Stimulated activated CD4-positive, alpha-beta T cell treated with anti-CD3 and anti-CD28 coated beads, Interleukin-1b, Interleukin-23, amount 100 ng/mL, for 24 hours (primary cell): ENCODE results near the gene ROCK2.

Experiments used
- DNase-seq, 4 experiments: peaks; one replicate each; pipeline ENCODE4 v3.0.0-alpha.2; 2020; ENCODE audit warnings: low read depth in 4 of 4, low spot score in 1 of 4

Gene ROCK2

DNA sequence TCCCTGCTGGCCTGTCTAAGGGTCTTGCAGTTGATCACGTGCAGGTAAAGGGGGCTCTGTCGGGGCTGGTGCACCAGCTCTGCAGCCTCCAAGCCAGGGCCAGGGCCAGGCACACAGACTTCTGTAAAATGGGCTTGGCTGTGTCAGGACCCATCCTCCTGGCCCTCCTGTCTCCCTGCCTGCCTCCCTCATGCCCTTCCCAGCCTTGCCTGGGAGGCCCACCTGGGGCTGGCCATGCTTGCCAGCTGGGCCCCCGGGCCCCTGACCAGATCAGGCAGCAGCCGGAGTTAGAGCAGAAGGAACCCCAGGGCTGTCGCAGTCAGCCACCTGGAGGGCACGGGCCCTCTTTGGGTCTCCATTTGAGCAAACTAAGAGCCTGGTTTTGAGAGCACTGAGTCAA is 187.1 kb downstream of the ROCK2 start:
- no peak for DNase-seq

DNA sequence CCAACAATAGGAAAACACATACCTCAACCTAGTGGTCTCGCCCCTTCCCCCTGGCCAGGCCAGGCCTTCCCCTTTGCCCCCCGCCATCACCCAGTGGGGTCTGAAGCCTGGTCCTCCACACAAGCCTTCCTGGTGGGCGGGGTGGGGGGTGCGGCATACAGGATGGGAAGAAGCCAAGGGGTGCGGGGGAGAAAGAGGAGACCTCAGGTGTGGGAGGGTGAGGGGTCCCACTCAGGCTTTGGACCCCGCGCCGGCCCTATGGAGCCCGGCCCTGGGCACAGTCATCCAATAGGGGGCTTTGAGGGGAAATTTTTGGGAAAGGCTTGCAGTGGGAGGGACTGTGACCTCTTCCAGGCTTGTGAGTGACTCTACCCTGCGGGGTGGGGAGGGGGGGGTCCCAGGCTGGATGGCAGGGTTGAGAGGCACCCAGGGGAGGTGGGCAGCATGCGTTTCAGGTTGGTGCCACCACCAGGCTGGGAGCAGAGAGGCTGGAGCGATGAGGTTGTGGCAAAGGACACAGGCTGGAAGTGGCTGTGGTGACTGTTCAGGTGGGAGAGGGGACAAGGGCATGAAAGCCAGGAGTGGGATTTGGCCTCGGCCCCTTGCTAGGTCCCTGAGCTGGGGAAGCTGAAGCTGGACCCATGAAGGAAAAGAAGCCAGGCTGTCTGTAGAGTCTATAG is 187.9 kb downstream of the ROCK2 start:
- no peak for DNase-seq

DNA sequence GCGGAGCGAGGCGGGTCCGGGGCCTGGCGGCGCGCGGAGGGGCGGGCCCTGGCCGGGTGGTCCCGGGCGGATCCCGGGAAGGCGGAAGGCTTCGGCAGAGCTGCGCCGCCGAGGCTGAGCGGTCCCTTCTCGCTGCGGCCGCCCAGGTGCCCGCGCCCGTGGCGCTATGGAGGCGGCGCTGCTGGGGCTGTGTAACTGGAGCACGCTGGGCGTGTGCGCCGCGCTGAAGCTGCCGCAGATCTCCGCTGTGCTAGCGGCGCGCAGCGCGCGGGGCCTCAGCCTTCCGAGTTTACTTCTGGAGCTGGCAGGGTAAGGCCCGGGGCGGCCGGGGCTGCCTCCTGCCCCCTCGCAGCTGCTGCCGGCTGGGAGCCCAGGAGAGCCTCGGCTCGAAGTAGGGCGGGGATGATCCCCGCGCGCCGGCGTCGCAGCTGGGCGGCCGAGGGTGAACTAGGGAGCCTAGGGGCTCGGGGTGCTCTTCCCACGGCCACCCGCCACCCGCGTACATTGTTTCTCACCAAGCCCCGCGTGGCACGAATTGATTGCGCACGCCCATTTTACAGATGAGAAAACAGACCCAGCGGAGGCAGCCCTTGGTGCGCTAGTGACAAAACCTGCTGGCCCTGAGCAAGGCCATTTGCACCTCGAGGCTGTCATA is 188.9 kb downstream of the ROCK2 start, which contains the start of gene SLC66A3:
SLC66A3 (plus strand) TSS at position 87 of the 655 bp plus-strand sequence; CDS start at position 167, 80 bp downstream.
- DNase-seq = peak in 1 of 4 experiments; percentile 13

DNA sequence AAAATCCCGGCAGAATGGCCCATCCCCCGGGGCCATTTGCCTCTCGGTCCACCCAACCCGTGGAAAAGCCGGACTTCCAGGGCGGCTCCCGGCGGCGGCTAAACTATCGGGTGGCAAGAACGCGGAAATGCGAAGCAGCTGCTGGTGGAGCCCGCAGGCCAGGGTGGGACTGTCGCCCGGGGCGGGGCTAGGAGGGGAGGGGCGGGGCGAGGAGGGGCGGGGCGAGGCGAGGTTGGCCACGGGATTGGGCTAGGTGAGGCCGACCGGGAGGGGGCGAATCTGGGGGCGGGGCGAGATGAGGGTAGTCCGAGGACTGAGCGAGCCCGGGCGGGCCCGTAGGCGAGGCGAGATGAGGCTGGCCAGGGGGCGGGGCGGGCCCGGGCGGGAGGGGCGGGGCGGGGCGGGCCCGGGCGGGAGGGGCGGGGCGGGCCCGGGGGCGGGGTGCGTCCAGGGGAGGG is 189.5 kb downstream of the ROCK2 start:
- peak; percentile 95 to 98 (median 98) for DNase-seq

DNA sequence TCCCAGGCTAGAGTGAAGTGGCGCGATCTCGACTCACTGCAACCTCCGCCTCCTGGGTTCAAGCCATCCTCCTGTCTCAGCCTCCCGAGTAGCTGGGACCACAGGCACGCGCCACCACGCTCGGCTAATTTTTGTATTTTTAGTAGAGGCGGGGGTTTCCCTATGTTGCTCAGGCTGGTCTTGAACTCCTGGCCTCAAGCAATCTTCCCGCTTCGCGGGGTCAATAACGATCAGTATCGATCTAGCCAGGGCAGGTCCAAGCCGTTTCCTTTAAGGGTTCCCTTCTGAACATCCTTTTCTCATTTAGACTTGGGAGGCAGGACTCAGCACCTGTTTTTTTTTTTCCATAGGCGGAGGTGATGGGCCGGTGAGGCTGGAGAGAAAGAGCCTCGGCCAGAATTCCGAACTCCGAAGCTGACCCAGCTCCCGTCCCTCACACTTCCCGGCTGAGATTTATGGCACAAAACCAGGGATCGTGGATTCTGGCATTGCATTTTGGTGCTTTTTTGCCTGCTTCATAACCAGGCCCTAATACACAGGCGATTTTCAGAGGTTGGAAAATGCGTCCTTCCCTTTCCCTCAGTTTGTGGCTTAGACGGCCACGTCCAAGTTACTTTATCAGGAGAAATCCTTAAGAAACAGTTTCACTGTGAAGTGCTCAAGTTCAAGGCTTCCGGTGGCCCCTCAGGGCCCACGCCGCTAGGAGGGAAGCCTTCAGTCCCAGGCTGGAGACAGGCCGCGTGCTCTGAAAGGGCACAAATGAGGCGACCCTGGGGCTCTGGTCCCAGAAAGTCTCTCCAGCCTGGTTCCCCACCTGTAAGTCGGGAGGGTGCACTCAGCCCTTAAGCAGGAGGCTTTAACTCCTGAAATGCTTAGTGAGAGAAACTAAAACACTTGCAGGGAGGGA is 190.2 kb downstream of the ROCK2 start:
- DNase-seq = no peak

DNA sequence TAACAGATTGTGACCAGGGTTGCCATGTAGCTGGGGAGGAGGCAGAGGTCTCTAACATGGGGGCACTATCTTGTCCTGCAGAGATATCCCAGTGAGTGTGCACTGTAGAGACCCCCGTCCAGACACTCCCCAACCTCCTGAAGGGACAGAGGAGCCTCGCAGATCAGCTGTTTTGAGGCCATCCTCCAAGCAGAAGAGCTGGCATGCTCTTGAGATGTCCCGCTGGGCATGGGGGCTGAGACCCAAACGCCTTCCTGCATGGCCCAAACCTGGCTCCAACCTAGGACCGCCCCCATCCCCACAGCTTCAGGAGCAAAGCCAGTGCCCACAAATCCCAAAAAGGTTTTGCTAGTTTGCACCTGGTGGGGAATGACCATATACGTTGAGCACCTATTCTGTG is 191.8 kb downstream of the ROCK2 start:
- DNase-seq = no peak

DNA sequence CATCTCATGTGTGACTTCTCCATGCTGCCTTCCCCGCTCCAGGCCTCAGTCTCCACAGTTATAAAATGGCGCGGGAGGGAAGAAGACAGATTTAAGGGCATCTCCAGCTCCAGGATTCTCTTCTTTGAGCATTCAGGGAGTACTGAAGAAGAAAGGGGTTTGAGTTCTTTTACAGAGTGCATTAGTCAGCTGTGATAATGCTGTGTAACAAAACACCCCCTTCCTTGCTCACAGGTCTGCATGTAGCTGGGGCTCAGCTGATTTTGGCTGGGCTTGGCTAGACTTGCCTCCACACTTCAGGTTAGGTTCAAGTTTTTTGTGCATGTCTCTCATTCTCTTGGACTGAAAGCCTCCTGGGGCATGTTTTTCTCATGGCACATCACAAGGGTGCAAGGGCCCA is 197.2 kb downstream of the ROCK2 start:
- no peak for DNase-seq

DNA sequence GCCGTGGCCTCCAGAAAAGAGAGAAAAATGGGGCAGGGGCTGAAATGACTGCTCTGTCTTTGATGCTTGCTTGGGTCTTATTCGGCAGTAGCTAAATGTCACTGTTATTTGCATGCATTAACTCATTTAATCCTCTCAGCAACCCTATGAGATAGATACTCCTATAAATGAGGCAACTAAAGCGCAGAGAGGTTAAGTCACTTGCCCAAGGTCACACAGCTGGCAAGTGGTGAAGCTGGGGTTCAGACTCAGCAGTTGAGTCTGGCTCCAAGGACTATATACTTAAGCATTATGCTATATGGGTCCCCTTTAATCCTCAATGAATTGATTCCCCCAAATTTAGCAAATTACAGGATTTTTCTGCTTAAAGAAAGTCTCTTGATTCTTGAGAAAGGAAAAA is 198.4 kb downstream of the ROCK2 start:
- no peak for DNase-seq

DNA sequence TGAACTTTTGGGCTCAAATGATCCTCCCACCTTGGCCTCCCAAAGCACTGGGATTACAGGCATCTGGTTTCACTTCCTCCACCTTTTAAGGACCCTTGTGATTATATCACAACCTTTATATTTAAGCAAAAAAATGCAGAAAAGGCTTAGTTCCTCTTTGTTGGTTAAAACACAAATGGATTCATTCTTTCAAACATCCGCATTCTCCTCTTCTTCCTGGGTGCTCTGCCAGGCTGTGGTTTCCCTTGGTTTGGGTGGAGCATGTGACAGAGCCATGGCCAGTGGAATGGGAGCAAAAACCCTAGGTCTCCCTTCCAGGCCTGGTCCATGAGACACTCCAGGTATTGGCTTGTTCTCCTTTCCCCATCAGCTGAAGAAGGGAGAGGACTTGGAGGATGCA is 199.1 kb downstream of the ROCK2 start:
- no peak for DNase-seq

DNA sequence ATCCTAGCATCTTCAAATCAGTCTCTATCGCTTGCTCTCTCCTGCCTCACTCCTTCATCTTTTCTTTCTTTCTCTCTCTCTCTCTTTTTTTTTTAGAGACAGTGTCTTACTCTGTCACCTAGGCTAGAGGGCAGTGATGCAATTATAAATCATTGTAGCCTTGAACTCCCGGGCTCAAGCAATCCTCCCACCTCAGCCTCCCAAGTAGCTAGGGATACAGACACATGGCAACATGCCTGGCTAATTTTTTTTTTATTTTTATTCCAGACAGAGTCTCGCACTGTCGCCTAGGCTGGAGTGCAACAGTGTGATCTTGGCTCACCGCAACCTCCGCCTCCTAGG is 199.7 kb downstream of the ROCK2 start:
- no peak for DNase-seq

DNA sequence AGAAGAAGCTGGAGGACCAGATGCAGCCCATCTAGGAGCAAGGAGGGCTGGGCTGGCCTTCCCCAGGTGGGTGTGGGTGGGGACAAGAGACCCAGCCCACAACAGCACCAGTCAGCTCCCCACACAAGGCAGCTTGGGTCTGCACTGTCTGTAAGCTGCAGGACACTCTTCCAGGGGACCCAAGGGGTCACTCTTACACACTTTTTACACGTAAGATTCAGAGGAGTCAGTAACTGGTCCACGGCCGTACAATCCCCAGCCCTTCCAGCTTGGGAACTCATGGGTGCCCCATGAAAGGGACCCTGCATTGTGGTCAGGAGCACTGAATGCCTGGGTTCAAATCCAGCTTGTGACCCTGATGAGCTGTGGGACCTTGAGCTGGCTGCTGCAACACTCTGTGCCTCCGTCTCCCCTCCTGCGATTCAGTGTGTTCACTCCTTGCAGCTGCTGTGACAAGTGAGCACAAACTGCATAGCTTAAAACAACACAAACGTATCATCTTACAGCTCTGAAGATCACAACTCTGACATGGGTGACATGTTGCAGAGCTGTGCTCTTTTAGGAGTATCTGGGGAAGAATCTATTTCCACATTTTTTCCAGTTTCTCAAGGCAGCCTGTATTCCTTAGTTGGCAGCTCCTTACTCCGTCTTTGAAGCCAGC is 200.2 kb downstream of the ROCK2 start:
- no peak for DNase-seq

DNA sequence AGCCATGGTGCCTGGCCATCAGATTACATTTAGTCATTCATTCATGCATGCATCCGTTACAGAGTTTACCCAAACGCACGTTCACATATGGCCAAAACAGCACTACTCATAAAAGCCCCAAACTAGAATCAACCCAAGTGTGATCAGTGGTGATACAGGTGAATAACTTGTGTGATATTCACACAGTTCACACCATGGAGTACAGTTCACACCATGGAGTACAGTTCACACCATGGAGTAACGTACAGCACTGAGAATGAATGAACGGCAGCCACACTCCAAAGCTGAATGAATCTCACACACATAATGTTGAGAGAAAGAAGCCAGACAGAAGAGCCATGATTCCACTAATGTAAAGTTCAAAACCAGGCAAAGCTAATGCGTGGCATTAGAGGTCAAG is 201.4 kb downstream of the ROCK2 start:
- no peak for DNase-seq

DNA sequence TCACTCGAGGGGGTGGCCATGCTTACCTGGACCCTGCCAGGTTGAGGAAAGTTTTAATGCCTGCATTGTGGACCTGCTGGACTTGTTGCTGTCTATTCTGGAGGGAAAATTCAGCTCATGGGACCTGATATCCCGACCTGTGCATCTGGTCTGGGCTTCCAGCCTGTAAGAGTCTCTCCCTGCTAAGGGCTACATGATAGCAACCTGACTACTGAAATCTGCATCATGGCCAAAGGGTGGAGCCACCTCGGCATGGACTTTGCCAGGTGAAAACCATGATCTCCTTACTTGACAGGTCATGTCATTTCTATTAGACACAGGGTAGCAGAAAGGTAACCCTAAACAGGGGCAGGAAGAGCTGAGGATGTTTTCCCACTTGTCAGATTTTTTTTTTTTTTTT is 202.1 kb downstream of the ROCK2 start:
- no peak for DNase-seq

DNA sequence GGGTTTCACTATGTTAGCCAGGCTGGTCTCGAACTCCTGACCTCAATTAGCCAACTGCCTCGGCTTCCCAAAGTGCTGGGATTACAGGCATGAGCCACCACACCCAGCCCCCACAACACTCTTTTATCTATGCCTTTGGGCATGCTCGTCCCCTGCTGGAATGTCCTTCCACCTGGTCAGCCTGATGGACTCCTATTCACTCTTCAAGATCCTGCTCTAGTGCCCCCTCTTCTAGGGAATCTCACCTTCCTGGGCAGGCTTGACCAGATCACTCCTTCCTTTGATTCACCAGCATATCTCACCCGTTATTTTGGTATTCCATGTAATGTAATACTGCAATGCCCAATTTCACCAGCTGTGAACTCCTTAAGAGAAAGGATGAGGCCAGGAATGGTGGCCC is 203.1 kb downstream of the ROCK2 start:
- DNase-seq = no peak

DNA sequence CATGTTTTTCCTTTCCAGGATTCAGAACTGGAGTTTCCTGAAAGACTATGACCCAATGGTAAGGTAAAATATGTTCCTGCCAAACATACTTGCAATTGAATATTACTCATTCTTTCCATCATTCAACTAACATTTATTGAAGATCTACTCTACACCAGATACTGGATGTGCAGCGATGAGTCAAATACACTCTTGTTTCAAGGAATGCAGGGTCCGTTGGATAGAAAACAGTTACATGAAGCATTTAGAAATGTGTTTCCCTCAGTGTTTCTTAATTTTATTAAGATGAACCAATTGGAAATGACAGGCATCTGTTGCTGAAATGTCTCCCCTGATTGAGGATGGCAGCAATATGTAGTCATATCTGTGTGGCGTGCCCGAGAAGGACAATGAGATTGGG is 203.9 kb downstream of the ROCK2 start:
- DNase-seq = no peak

DNA sequence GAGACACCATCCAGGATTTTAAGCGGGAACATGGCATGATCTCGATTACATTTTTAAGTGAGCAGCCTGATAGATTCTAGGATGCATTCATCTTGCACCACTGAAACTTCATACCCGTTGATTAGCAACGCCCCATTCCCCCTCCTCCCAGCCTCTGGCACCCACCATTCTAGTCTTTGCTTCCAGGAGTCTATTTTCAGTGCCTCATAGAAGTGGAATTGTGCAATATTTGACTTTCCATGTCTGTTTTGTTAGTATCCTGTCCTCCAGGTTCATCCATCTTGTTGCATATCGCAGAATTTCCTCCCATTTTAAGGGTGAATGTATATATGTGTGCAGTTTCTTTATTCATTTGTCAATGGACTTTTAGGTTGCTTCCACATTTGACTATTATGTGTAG is 210.1 kb downstream of the ROCK2 start:
- no peak for DNase-seq

DNA sequence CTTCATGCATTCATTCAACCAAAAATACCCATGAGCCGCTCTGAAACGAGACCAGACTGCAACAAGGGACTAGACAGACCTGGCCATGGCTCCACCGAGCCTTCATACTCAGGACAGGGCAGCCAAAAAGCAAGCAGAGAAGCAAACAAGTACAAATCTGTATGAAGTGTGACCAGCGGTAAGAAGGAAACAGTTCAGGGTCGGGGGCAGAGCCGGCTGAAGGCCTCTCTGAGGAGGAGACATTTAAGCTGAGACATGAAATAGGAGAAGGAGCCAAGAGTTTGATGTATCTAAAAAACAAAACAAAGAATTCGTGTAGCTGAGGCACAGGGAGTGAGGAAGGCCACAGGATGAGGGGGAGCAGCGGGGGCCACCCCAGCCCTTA is 210.5 kb downstream of the ROCK2 start:
- DNase-seq = no peak

DNA sequence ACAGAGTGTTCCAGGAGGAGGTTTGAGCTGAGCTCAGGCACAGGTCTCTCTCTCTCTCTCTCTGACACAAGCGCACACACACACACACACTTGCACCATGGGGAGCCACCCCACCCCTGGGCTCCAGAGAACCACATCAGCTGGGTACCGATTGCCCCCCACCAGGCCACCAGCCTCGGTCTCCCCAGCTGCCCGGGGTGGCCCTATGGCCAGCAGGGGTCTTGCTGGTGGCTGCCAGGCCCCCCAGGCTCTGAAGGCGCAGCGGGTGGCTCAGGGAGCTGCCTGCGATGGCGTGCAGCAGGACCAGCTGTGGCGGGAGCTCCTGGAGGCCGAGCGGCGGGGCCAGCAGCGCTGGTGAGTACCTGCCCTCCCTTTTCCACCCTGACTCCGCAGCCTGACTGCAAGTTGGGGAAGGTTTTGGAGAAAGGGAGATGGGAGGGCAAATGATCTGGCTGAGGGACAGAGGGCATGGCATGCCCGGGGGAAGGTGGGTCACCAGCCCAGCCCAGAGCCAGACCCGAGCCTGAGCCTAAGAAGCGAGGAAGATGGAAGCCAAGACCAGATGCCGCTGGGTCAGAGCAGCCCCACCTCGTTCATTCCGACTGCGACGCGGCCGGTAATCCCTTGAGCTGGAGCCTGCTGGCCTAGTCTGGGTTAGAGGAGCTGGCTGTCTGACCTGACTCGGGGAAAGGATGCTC is 211.0 kb downstream of the ROCK2 start:
- DNase-seq = no peak

DNA sequence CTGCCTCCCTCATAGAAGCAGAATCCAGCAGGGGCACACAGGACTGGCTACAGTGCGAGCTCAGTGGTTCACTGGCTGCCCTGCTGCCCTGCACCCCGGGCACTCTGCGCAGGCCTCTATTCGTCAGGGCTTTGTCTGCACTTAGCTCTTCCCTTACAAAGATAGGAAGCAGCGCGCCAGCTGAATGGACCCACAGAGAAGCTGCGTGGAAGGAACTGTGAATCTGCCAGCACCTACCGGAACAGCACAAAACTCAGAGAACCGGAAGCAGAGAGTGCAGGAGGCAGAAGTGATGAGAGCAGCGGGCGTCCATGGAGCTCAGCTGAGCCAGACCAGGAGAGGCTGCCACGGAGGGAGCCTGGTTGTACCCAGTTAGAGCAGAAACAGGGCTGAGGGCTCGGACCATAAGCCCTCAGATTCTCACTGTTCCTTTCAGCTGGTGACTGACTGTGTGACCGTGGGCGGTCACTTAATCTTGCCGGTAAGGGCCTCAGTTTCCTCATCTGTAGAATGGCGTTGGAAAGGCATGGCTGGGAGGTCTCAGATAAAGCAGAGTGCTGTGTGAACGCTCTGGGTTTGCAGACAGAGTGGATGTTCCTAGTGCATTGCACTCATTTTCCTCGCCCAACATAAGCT is 212.3 kb downstream of the ROCK2 start:
- DNase-seq = no peak

DNA sequence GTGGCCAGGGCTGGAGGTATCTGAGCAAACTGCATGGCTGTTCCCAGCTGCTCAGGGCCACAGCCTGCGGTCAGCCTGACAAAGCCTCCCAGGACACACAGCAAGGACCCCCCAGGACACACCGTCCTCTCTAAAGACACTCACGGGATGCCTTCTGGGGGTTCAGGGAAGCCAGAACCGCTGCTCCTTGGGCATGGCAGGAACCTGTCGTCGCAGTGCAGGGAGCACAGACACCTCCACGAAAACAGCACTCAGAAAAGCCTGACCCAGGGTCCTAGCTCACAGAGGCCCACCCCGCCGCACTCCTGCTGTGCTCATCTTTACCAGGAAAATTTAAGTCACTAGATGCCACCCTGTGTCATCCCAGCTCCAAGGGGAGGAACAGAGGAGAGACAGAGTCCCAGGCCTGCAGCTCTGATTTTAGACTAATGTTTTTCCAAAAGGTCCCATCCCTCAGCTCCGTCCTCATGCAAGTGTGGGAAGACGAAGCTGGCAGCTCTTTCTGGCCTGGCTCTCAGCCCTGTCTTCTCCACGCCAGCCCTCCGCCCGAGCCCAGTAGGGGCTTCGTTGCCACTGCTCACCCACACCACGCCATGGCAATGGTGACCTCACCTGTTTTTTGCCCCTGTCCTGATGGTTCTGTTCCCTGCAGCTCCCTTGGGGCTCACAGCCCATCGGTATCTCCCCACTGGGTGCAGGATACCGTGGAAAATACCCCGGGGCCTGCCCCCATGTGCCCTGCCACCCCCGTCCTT is 213.1 kb downstream of the ROCK2 start:
- no peak for DNase-seq
